Osteoblast (primary cell): ENCODE data around the gene RBPJ. TPM values are rescaled to one million over a fixed set of nuclear protein-coding genes. Genes with fewer than 3 reads are reported as not detected.
A peak's percentile ranks its signal among the peaks of the same experiment; 100 is the strongest.
"Not testable (repeated sequence)": the region's sequence is repeated elsewhere in the genome, so short reads cannot be mapped to it uniquely, and the experiment has no call there.

Experiments
- DNase-seq: peaks from one replicate; pipeline ENCODE4 v3.0.0; 2011; ENCODE audit warnings: low spot score, mixed read lengths; ENCODE audit not compliant: insufficient read length; ENCODE audit errors: missing footprints
- H2AFZ ChIP-seq: 2 replicates; pipeline ENCODE4 v1.6.0; 2011; ENCODE audit warnings: mild to moderate bottlenecking, low read length
- H3K27ac ChIP-seq: 2 replicates; pipeline ENCODE4 v1.5.1; 2011; ENCODE audit warnings: mild to moderate bottlenecking, low read depth, low read length, moderate library complexity
- H3K27me3 ChIP-seq: 2 replicates; pipeline ENCODE4 v1.6.0; 2012; ENCODE audit warnings: mild to moderate bottlenecking, control low read depth, inconsistent platforms, low read length, moderate library complexity; ENCODE audit not compliant: insufficient read depth
- H3K36me3 ChIP-seq: 2 replicates; pipeline ENCODE4 v1.5.1; 2011; ENCODE audit warnings: mild to moderate bottlenecking, low read length, control low read depth, moderate library complexity; ENCODE audit not compliant: insufficient read depth
- H3K4me1 ChIP-seq: 2 replicates; pipeline ENCODE4 v1.5.1; 2011; ENCODE audit warnings: mild to moderate bottlenecking, low read length, control low read depth, moderate library complexity; ENCODE audit not compliant: insufficient read depth
- H3K4me2 ChIP-seq: 2 replicates; pipeline ENCODE4 v1.6.0; 2011; ENCODE audit warnings: mild to moderate bottlenecking, low read length; ENCODE audit not compliant: insufficient read depth
- H3K4me3 ChIP-seq: fragments of 200-600 bp; sonication (generic); 3 replicates; pipeline ENCODE4 v1.5.1; 2012; ENCODE audit warnings: mild to moderate bottlenecking, low read length, inconsistent platforms; ENCODE audit not compliant: insufficient read depth
- H3K79me2 ChIP-seq: 2 replicates; pipeline ENCODE4 v1.6.0; 2012; ENCODE audit warnings: mild to moderate bottlenecking, low read length, control low read depth, inconsistent platforms; ENCODE audit not compliant: insufficient read depth
- H3K9me3 ChIP-seq: 2 replicates; pipeline ENCODE4 v1.5.1; 2011; ENCODE audit warnings: low read depth, low read length, control low read depth
- H4K20me1 ChIP-seq: 2 replicates; pipeline ENCODE4 v1.6.0; 2012; ENCODE audit warnings: mild to moderate bottlenecking, low read length, control low read depth; ENCODE audit not compliant: insufficient read depth
- total RNA-seq: library from RNA; depleted of rRNA; stranded (reverse); fragments of >200 nt; gene quantifications from 2 replicates; pipeline ENCODE4 v1.2.3, GENCODE V29; 2012
- TF ChIP-seq, protein P1 (sequence below): IDR thresholded peaks from 2 replicates; pipeline ENCODE4 v1.5.1; 2011; ENCODE audit warnings: mild to moderate bottlenecking, low read depth, low read length, moderate library complexity; ENCODE audit errors: extremely low read depth

The RBPJ gene
- total RNA-seq, 1 donor = 106 TPM

DNA sequence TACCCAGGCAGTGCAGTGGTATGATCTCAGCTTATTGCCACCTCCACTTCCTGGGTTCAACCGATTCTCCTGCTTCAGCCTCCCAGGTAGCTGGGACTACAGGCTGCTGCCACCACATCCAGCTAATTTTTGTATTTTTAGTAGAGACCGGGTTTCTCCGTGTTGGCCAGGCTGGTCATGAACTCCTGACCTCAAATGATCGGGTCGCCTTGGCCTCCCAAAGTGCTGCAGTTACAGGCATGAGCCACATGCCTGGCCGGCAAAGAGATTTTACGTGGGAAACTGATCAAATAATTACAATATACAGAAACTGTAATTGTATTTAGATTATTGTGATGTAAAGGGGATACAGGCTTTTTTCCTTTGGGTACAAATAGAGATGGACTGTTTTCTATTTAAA, 33.7 kb downstream of the RBPJ start:
- no peak overlapping the region for H3K4me3 ChIP-seq
- TF ChIP-seq, protein P1, sequence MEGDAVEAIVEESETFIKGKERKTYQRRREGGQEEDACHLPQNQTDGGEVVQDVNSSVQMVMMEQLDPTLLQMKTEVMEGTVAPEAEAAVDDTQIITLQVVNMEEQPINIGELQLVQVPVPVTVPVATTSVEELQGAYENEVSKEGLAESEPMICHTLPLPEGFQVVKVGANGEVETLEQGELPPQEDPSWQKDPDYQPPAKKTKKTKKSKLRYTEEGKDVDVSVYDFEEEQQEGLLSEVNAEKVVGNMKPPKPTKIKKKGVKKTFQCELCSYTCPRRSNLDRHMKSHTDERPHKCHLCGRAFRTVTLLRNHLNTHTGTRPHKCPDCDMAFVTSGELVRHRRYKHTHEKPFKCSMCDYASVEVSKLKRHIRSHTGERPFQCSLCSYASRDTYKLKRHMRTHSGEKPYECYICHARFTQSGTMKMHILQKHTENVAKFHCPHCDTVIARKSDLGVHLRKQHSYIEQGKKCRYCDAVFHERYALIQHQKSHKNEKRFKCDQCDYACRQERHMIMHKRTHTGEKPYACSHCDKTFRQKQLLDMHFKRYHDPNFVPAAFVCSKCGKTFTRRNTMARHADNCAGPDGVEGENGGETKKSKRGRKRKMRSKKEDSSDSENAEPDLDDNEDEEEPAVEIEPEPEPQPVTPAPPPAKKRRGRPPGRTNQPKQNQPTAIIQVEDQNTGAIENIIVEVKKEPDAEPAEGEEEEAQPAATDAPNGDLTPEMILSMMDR = no peak
- no peaks in the 10 kb centered on the region for H3K36me3 ChIP-seq
- no peaks in the 10 kb centered on the region for H3K9me3 ChIP-seq
- H3K4me2 ChIP-seq = no peak overlapping the region
- DNase-seq = no peak
- peaks cover 96% of the 10 kb centered on the region for H3K79me2 ChIP-seq
- H3K27me3 ChIP-seq = no peaks in the 10 kb centered on the region
- no peak overlapping the region for H2AFZ ChIP-seq
- no peak overlapping the region for H3K27ac ChIP-seq
- peaks cover 13% of the 10 kb centered on the region for H3K4me1 ChIP-seq
- peaks cover 64% of the 10 kb centered on the region for H4K20me1 ChIP-seq

DNA sequence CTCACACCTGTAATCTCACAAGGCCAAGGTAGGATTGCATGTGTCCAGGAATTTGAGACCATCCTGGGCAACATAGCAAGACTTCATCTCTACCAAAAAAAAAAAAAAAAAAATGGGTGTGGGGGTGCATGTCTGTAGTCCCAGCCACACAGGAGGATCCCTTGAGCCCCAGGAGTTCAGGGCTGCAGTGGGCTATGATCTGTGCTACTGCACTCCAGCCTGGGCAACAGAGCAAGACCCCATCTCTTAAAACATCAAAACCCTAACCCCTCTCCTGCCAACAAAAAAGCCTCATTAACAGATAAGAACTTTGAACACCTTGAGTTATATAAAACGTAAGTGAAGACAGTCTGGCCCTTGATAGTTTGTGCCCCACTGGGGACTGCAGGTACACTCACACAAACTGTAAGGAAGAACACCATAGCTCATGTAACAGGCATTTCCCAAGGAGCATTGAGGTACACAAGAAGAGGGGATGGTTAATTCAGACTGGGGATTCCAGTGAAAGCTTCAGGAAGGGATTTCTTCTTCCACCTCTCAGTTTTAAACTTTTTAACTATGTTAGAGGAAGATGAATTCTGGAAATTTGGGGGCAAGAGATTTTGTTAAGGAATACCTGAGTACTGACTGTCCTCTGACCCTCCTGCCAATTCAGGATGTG, 34.7 kb downstream of the RBPJ start:
- peaks cover 62% of the 10 kb centered on the region for H4K20me1 ChIP-seq
- H3K4me1 ChIP-seq = peaks cover 13% of the 10 kb centered on the region
- H3K36me3 ChIP-seq = no peaks in the 10 kb centered on the region
- H3K4me2 ChIP-seq = no peak overlapping the region
- no peak overlapping the region for H3K4me3 ChIP-seq
- H3K27ac ChIP-seq = no peak overlapping the region
- no peaks in the 10 kb centered on the region for H3K27me3 ChIP-seq
- DNase-seq = no peak
- no peaks in the 10 kb centered on the region for H3K9me3 ChIP-seq
- peaks cover 95% of the 10 kb centered on the region for H3K79me2 ChIP-seq
- TF ChIP-seq, protein P1 = no peak
- H2AFZ ChIP-seq = no peak overlapping the region

DNA sequence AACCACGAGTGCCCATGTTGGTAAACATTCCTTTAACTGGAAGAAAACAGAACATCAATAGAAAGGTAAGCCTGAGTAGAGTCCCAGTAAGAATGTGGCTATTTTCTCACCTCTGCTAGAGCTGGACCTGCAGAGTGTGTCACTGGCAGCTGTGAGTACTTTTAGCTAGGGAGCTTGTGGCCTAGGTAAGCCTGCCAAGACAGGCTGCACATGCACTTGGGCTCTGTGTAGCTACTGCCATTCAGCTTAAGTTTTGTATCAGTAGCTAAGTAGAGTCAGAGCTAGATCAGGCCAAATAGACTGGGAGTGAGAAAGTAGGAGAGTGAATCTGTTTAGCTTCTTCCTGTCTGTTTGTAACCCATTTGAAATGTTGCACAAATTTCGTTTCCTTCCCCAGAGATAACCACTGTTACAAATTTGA, 35.3 kb downstream of the RBPJ start:
- TF ChIP-seq, protein P1 = no peak
- peak; percentile 87 for DNase-seq
- peaks cover 95% of the 10 kb centered on the region for H3K79me2 ChIP-seq
- no peaks in the 10 kb centered on the region for H3K27me3 ChIP-seq
- no peak overlapping the region for H3K4me2 ChIP-seq
- no peaks in the 10 kb centered on the region for H3K36me3 ChIP-seq
- H2AFZ ChIP-seq = no peak overlapping the region
- peaks cover 17% of the 10 kb centered on the region for H3K4me1 ChIP-seq
- no peaks in the 10 kb centered on the region for H3K9me3 ChIP-seq
- no peak overlapping the region for H3K4me3 ChIP-seq
- no peak overlapping the region for H3K27ac ChIP-seq
- peaks cover 61% of the 10 kb centered on the region for H4K20me1 ChIP-seq

DNA sequence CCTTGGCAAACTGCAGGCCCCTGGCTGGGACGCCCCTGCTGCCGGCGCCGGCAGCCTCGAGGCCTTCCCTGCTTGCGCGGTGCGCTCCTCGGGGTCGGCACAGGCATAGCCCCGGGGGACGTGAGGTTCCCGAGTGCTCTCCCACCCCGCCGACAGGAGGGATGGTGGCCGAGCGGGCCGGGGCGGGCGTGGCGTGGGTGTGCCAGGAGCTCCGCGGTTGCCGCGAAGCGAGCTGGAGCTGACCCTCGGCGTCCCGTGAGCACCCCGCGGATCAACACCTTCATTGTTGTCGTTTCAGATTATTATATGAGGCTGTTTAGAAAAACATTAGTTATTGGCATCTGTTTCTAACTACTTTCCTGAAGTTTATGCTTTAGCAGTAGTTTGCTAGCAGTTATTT, 38.7 kb downstream of the RBPJ start:
- H2AFZ ChIP-seq, H3K27me3 ChIP-seq, DNase-seq, H3K9me3 ChIP-seq, H3K36me3 ChIP-seq, H3K27ac ChIP-seq: not testable (repeated sequence)
- H4K20me1 ChIP-seq = peaks cover 51% of the 10 kb centered on the region
- H3K79me2 ChIP-seq = peaks cover 94% of the 10 kb centered on the region
- peak overlapping the region; percentile 50 for H3K4me3 ChIP-seq
- peak overlapping the region; percentile 37 for H3K4me2 ChIP-seq
- peaks cover 30% of the 10 kb centered on the region for H3K4me1 ChIP-seq
